TTC549 (cell line): ENCODE results near the gene DNASE1L2.
"Not testable (repeated sequence)": the region's sequence is repeated elsewhere in the genome, so short reads cannot be mapped to it uniquely, and the experiment has no call there.

Source experiments
- FAIRE-seq: peaks from 2 replicates; lab custom pipeline; 2012; peaks lifted over from hg19 to GRCh38; lab: Jason Lieb, UNC

DNASE1L2 gene

DNA sequence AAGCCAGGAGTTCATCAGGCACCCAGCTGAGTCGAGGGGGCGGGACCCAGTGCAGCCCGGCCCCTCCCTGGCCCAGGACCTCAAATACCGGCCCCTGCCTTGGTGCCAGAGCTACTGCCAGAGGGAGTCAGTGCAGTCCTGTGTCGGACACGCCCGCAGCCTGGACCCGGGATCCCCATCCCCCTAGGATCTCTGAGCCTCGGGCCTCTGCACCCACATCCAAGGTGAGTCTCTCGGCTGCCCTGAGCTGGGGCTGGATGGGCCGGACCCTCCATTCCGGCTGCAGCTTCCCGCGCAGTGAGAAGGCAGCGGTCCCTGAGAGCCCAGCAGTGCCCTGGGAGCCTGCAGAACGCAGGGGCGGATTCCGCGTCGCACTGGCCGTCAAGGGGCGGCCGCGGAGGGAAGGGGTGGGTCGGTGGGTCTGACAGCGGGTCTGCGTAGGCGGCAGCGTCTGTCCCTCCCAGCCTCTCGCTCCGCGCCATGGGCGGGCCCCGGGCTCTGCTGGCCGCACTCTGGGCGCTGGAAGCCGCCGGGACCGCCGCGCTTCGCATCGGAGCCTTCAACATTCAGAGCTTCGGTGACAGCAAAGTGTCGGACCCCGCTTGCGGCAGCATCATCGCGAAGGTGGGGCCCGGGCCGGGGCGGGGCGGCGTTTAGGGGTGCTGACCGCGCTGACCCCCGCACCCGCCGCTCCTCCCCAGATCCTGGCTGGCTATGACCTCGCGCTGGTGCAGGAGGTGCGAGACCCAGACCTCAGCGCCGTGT lies at the start of gene DNASE1L2:
Gene DNASE1L2 (plus strand): TSS at position 108 of the 765 bp plus-strand sequence. CDS start 373 bp downstream, at position 481.
- no peak for FAIRE-seq

DNA sequence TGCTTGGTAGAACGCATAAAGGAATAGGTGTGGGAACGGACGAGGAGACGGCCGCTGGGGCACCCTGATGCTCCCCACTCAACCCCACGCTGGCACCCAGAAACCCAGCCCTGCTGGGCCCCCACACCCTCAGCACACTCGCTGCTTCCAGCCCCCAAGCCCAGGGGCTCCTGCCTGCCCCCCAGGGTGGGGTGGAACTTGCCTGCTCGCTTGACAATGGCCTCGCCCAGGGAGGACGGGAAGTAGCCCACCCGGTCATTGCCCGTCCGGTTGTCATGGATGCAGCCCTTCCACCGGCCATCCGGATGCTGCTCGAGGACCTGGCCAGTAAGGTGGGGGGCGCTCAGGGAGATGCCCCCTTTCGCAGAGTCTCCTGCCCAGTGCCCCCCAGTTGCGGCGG lies 49.7 kb upstream of the DNASE1L2 start:
- FAIRE-seq, result no peak

- no peak for FAIRE-seq
Observed at GRCh38 chr16:2187212-2187611, 49.0 kb upstream of the DNASE1L2 start.

GRCh38 chr16:2188395-2188794 lies 47.8 kb upstream of the DNASE1L2 start:
- no peak for FAIRE-seq

- no peak for FAIRE-seq
Observed at GRCh38 chr16:2189252-2189893, 46.9 kb upstream of the DNASE1L2 start.

DNA sequence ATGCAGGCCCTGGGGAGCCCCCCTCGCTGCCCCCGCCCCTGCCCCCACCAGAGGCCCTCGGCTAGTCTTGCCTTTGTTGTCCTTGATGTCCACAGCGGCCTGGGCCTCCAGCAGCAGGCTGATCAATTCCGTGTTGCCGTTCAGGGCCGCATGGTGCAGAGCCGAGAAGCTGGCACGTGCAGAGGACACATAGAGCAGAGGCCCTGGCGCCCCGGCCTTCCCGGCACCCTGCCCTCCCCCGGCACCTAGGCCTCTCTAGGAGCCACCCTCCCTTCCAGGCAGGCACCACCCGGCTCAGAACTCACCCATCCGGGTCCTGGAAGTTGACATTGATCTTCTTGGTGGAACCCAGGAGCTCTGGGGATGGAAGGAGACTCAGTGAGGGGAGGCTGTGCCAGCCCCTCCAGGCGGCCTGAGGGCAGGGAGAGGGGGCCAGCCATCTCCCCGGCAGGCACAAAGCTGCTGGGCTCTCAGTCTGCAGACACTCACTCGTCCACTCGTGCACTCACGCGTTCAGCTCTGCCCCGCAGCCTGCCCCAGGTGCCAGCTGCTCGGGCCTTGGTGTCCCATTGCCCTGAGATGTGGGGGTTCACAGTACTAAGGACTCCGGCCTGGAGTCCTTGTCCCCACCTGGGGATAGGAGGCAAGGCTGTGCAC lies 46.1 kb upstream of the DNASE1L2 start:
- FAIRE-seq, result no peak

GRCh38 chr16:2190659-2191445 lies 45.4 kb upstream of the DNASE1L2 start:
- FAIRE-seq, result no peak

DNA sequence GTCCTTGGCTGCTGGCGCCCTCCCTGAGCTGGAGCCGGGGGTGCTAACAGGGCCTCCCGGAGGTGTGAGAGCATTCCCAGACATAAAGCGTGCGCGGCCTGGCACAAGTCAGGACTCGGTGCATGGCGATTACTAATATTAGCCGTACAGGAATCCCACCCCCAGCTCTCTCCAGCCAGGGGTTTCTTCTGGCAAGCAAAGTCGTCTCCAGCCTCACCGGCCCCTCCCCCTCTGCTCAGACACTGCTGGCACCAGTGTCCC lies 44.9 kb upstream of the DNASE1L2 start:
- no peak for FAIRE-seq

DNA sequence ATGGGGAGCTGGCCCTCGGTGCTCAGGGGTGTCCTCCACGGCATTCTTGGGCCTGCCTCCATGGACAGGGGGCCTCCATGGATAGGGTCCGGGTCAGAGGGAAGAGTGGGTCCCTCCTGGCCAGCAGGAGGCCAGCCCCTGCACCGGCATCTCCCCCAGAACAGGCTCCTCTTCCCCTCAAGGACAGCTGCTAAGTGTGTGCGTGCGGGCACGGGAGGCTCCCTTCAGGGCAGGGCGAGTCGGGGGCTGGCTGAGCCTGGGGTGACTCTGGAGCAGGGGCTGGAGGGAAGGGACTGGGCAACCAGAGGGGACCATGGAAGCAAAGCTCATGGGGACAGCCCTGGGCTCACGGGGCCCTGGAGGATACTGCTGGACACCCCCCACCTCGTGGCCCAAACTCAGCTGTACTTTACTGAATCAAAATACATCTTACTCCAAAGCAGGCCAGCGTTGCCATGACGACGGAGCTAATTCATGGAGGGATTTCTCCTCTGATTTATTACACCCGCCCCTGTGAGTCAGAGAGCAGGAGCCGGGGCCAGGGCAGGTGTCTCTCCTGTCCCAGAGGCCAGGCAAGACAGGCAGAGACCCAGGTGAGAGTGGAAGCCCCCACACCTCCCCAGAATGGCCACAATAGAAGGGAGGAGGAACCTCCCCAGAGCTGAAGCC lies 41.9 kb upstream of the DNASE1L2 start:
- FAIRE-seq, result no peak

DNA sequence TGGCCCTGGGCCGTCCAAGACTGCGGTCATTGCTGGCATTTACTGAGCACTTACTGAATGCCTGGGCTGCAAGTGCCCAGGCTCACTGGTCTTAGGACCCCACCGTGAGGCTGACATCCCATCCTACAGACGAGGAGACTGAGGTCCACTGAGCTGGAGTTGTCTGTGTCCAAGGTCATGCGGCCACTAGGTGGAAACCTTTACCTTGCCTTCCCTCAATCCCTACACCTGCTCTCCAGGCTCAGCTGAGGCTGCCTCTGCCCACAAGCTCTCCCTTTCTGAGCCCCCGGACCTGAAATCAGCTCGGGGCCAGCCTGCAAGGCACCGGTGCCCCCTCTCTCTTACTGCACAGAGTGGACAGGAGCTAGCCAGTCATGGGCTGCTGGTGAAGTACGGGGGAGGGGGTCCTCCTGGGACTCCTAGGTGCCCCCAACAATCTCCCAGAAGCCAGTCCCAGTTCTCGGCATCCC lies 41.4 kb upstream of the DNASE1L2 start:
- FAIRE-seq, result no peak

GRCh38 chr16:2195322-2196161 lies 40.7 kb upstream of the DNASE1L2 start:
- no peak for FAIRE-seq

DNA sequence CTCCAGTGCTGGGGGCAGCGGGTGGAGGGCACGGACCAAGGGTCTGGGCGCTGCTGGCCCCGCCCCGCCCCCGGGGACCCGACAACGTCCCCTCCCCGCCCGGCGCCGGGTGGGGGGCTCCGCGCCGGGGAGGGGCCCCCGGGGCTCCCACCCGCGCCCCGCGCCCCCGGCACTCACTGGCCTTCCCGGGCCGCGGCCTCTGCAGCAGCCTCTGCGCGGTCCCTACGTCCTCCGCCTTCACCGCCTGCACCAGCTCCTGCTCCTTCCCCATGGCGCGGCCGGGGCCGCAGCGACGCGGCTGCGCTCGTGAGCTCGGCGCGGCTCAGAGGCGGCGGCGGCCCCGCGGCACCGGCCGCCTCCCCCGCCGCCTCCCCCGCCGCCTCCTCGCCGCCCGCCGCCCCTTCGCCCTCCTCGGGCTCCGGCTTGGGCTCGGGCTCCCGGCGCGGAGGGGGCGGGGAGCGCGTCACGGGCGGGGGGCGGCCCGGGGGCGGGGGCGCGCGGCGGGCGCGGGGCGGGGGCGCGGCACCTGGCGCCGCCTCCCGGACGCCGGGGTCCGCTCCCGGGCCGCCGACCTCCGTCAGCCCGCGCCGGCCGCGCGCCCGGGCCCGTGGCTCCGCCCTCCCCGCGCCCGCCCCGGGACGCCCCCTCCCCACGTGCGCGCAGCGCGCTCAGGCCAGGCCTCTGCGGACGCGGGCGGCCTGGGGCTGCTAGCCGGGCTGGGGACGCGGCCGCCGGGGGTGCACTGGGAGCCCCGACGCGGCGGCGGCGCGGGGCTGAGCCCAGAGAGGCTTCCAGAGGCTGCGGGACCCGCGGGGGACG lies 39.9 kb upstream of the DNASE1L2 start, which contains the start of gene CASKIN1:
Gene CASKIN1 (minus strand): TSS at position 444 of the 819 bp plus-strand sequence. CDS start 173 bp downstream, at position 271.
- FAIRE-seq, result no peak

- no peak for FAIRE-seq
Observed at GRCh38 chr16:2196981-2197511, 39.2 kb upstream of the DNASE1L2 start.

GRCh38 chr16:2197765-2198164 lies 38.5 kb upstream of the DNASE1L2 start:
- no peak for FAIRE-seq

- FAIRE-seq, result no peak
Observed at GRCh38 chr16:2198283-2198682, 38.0 kb upstream of the DNASE1L2 start.

DNA sequence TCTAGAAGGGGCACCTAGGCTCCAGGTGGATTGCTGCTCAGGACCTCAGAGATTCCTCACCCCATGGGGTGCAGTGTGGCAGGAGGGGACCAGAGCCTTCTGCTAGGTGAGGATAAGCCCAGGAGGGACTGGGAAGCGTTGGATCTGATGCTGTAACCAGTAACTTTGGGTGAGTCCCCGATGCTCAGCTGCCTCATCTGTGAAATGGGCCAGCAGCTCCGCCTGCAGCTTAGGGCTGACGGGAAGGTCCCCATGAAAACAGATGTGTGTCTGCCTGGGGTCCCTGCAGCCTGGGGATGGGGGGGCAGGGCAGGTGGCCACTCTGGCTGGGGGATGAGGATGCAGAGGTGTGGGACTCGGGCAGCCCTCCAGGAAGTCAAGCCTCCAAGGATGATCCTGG lies 37.1 kb upstream of the DNASE1L2 start:
- no peak for FAIRE-seq

DNA sequence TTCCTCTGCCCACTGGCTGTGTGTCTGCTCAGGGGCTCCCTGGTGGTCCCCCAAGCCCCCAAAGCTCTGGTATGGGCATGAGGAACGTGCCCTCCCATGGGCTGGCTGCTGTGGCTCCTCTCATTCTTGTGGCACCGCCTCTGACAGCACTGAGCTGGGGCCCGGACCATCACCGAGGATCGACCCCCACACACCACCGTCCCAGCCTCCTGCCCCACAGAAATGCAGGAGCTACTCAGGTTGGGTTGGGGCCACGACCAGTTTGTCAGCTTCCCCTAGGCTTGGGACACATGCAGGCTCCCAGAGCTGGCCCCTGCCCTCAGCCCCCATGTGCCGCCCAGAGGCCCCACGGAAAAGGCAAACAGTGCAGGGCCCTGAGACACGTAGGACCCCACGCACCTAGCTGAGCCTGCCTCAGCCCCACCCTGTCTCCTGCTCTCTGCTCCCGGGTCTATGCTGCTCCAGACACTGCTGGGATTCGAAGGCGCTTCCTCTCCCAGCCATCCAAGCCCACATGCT lies 36.6 kb upstream of the DNASE1L2 start:
- FAIRE-seq, result no peak

GRCh38 chr16:2200313-2200712 lies 35.9 kb upstream of the DNASE1L2 start:
- no peak for FAIRE-seq

- not testable (repeated sequence) for FAIRE-seq
Observed at GRCh38 chr16:2203119-2203688, 33.0 kb upstream of the DNASE1L2 start.
